Measurements from ENCODE around the gene ADGRF5.

ADGRF5 gene

DNA sequence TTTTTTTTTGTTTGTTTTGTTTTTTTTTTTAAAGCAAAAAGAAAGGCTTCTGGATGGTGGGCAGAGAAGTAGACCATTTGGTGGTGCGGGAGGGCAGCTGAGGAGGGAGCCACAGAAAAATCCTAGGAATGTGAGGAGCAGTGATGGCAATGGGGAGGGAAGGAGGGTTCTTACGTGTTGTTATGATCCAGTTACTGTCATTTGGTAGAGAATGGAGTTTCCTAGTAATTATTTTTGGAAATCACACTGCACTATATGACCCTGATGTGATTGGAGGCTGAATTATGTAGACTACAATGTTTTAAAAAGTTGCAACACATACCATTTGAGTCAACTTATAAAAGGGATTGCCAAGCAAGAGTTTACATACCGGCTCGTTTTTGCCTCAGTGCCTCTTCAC lies 22.1 kb downstream of the ADGRF5 start:
- FAIRE-seq, result no peak
- no peak for TF ChIP-seq SPI1 (IDR thresholded peaks at IDR 0.05; ENCODE audit: low read depth, low read length)
- TF ChIP-seq TAF1 (IDR thresholded peaks at IDR 0.05; ENCODE audit: low read depth, low read length), result no peak
- TF ChIP-seq POLR2A (IDR thresholded peaks at IDR 0.05; ENCODE audit: low read depth, low read length), result no peak
- no peak for TF ChIP-seq POLR2AphosphoS5 (IDR thresholded peaks at IDR 0.05; ENCODE audit: low read depth, low read length)
- no peak for TF ChIP-seq POU2F2 (IDR thresholded peaks at IDR 0.05; ENCODE audit: low read depth, low read length)
- no peak for TF ChIP-seq PAX5 (IDR thresholded peaks at IDR 0.05; ENCODE audit: insufficient read depth, low read length, severe bottlenecking)
- no peak for DNase-seq (ENCODE audit: insufficient read length, low spot score)

DNA sequence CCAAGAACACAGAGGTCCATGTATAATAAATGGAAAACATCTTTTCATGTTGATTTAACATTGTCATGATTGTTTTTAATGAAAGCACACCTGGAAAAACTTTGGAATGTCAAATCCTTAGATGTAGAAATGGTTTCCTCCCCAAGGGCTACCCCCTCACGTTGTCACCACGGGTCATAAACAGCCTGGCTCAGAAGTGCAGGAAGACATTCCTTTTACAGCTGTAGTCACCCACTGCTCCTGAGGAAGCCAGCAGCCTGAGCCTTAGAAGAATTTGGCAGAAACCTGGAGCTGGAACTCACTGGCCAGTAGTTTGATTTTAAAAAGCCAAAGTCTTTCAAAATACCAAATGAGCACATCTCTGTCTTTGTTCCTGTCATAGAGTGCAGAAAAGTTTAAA lies 23.7 kb downstream of the ADGRF5 start:
- DNase-seq (ENCODE audit: insufficient read length, low spot score), result no peak
- no peak for FAIRE-seq
- TF ChIP-seq POLR2AphosphoS5 (IDR thresholded peaks at IDR 0.05; ENCODE audit: low read depth, low read length) (no peak), SPI1 (IDR thresholded peaks at IDR 0.05; ENCODE audit: low read depth, low read length) (no peak), POU2F2 (IDR thresholded peaks at IDR 0.05; ENCODE audit: low read depth, low read length) (no peak), PAX5 (IDR thresholded peaks at IDR 0.05; ENCODE audit: insufficient read depth, low read length, severe bottlenecking) (no peak), POLR2A (IDR thresholded peaks at IDR 0.05; ENCODE audit: low read depth, low read length) (no peak), TAF1 (IDR thresholded peaks at IDR 0.05; ENCODE audit: low read depth, low read length) (no peak)

- no peak for TF ChIP-seq TAF1 (IDR thresholded peaks at IDR 0.05; ENCODE audit: low read depth, low read length)
- no peak for TF ChIP-seq PAX5 (IDR thresholded peaks at IDR 0.05; ENCODE audit: insufficient read depth, low read length, severe bottlenecking)
- TF ChIP-seq POLR2AphosphoS5 (IDR thresholded peaks at IDR 0.05; ENCODE audit: low read depth, low read length), result no peak
- TF ChIP-seq SPI1 (IDR thresholded peaks at IDR 0.05; ENCODE audit: low read depth, low read length), result no peak
- no peak for TF ChIP-seq POU2F2 (IDR thresholded peaks at IDR 0.05; ENCODE audit: low read depth, low read length)
- no peak for TF ChIP-seq POLR2A (IDR thresholded peaks at IDR 0.05; ENCODE audit: low read depth, low read length)
- DNase-seq (ENCODE audit: insufficient read length, low spot score), result no peak
- no peak for FAIRE-seq
Measured at GRCh38 chr6:46896871-46897270, 24.9 kb downstream of the ADGRF5 start.

- no peak for FAIRE-seq
- TF ChIP-seq TAF1 (IDR thresholded peaks at IDR 0.05; ENCODE audit: low read depth, low read length), result no peak
- no peak for TF ChIP-seq POU2F2 (IDR thresholded peaks at IDR 0.05; ENCODE audit: low read depth, low read length)
- TF ChIP-seq POLR2A (IDR thresholded peaks at IDR 0.05; ENCODE audit: low read depth, low read length), result no peak
- no peak for TF ChIP-seq SPI1 (IDR thresholded peaks at IDR 0.05; ENCODE audit: low read depth, low read length)
- TF ChIP-seq POLR2AphosphoS5 (IDR thresholded peaks at IDR 0.05; ENCODE audit: low read depth, low read length), result no peak
- TF ChIP-seq PAX5 (IDR thresholded peaks at IDR 0.05; ENCODE audit: insufficient read depth, low read length, severe bottlenecking), result no peak
- DNase-seq (ENCODE audit: insufficient read length, low spot score), result no peak
Measured at GRCh38 chr6:46895930-46896329, 25.8 kb downstream of the ADGRF5 start.

GRCh38 chr6:46894433-46894832 lies 27.3 kb downstream of the ADGRF5 start:
- DNase-seq (ENCODE audit: insufficient read length, low spot score), result no peak
- TF ChIP-seq PAX5 (IDR thresholded peaks at IDR 0.05; ENCODE audit: insufficient read depth, low read length, severe bottlenecking), result no peak
- TF ChIP-seq POLR2A (IDR thresholded peaks at IDR 0.05; ENCODE audit: low read depth, low read length), result no peak
- no peak for TF ChIP-seq POU2F2 (IDR thresholded peaks at IDR 0.05; ENCODE audit: low read depth, low read length)
- TF ChIP-seq TAF1 (IDR thresholded peaks at IDR 0.05; ENCODE audit: low read depth, low read length), result no peak
- TF ChIP-seq SPI1 (IDR thresholded peaks at IDR 0.05; ENCODE audit: low read depth, low read length), result no peak
- TF ChIP-seq POLR2AphosphoS5 (IDR thresholded peaks at IDR 0.05; ENCODE audit: low read depth, low read length), result no peak

DNA sequence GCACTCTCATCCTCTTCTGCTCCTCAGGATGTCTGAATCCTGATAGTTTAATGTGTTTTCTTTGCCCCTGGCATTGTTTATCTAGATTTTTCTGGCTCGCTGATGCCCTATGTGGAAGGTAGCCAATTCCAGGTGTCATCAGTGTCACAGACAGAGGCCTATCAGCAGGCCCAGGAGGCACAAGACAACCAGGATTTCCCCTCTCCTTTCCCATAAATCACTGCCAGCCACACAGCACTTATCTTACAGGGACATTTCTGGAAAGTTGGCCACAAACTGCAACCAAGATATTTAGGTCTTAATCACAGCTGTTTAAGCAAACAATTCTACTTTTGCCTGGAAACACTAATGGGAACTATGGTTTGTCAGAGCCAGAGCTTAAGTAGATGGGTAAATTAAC lies 28.1 kb downstream of the ADGRF5 start:
- FAIRE-seq (no peak), DNase-seq (ENCODE audit: insufficient read length, low spot score) (no peak)
- no peak for TF ChIP-seq POLR2AphosphoS5 (IDR thresholded peaks at IDR 0.05; ENCODE audit: low read depth, low read length)
- no peak for TF ChIP-seq POU2F2 (IDR thresholded peaks at IDR 0.05; ENCODE audit: low read depth, low read length)
- no peak for TF ChIP-seq SPI1 (IDR thresholded peaks at IDR 0.05; ENCODE audit: low read depth, low read length)
- TF ChIP-seq POLR2A (IDR thresholded peaks at IDR 0.05; ENCODE audit: low read depth, low read length), result no peak

More at GRCh38 chr6:46894433-46894832, 27.3 kb downstream of the ADGRF5 start:
- no peak for FAIRE-seq

DNA sequence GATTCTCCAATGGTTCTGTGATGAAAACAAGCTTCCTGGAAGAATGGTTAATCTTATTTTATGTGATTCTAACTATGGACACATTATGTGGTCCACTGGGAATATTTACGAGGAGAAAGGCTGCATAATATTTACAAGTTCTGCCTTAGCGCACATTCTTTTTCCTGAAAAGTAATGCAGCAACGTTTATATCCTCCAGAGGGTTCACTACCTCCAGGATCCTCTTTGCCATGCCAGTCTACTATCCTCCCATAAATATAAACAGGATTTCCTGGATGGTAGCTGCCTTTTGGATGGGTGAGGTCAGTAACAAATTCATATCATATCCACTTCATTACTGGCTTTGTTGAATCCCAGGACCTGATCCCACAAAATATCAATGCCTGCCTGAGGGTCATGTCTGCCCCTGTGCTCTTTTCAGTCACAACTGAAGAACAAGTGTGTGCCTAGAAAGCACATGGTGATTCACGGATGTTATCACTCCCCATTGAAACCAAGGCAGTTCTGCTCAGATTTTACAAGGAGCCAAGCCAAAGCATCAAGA lies 30.4 kb downstream of the ADGRF5 start:
- TF ChIP-seq POLR2AphosphoS5 (IDR thresholded peaks at IDR 0.05; ENCODE audit: low read depth, low read length), result no peak
- no peak for FAIRE-seq

GRCh38 chr6:46888578-46888977 lies 33.2 kb downstream of the ADGRF5 start:
- FAIRE-seq (no peak), DNase-seq (ENCODE audit: insufficient read length, low spot score) (no peak)
- TF ChIP-seq SPI1 (IDR thresholded peaks at IDR 0.05; ENCODE audit: low read depth, low read length), result no peak
- no peak for TF ChIP-seq POLR2A (IDR thresholded peaks at IDR 0.05; ENCODE audit: low read depth, low read length)
- no peak for TF ChIP-seq TAF1 (IDR thresholded peaks at IDR 0.05; ENCODE audit: low read depth, low read length)

More for the DNA sequence above, 30.4 kb downstream of the ADGRF5 start:
- no peak for DNase-seq (ENCODE audit: insufficient read length, low spot score)

DNA sequence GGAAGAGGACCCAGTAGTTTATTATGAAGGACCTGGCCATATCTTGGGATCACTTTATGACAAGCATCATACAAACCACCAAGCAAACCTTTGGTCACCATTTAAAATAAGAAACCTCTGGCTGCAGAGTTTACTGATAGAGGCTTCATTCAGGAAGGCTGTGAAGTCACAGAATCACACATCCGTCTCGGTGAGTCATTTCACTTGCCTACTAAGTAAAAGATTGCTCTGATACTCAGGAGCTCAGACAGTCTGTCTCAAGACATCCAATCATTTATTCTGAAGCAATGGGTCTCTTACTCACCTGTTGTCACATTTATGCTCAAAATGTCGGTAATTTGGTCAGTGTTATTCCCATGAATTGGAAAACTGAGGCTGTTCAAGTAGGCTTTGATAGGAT lies 33.7 kb downstream of the ADGRF5 start:
- no peak for DNase-seq (ENCODE audit: insufficient read length, low spot score)
- TF ChIP-seq POU2F2 (IDR thresholded peaks at IDR 0.05; ENCODE audit: low read depth, low read length), result no peak
- no peak for TF ChIP-seq PAX5 (IDR thresholded peaks at IDR 0.05; ENCODE audit: insufficient read depth, low read length, severe bottlenecking)
- TF ChIP-seq POLR2A (IDR thresholded peaks at IDR 0.05; ENCODE audit: low read depth, low read length), result no peak
- TF ChIP-seq TAF1 (IDR thresholded peaks at IDR 0.05; ENCODE audit: low read depth, low read length), result no peak
- no peak for TF ChIP-seq SPI1 (IDR thresholded peaks at IDR 0.05; ENCODE audit: low read depth, low read length)
- no peak for FAIRE-seq

DNA sequence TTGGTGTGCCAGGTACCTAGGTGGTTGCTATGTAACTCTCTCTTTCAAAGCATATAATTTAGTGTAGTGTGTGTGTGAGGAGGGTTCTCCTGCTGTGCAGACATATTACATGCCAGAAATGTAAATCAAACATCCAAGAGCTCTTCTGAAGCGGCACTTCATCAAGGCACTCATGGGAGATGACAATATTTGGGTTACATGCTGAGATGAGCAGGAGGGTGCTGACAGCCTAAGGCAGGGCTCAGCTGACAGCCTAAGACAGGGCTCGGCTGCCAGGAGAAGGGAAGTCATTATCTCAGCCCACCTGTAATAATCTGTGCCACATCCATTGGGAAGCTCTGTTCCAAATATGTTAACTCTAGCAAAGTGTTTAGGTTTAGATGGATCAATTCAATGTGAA lies 39.1 kb downstream of the ADGRF5 start:
- no peak for TF ChIP-seq SPI1 (IDR thresholded peaks at IDR 0.05; ENCODE audit: low read depth, low read length)
- no peak for TF ChIP-seq TAF1 (IDR thresholded peaks at IDR 0.05; ENCODE audit: low read depth, low read length)
- TF ChIP-seq POU2F2 (IDR thresholded peaks at IDR 0.05; ENCODE audit: low read depth, low read length), result no peak
- TF ChIP-seq POLR2AphosphoS5 (IDR thresholded peaks at IDR 0.05; ENCODE audit: low read depth, low read length), result no peak
- no peak for TF ChIP-seq POLR2A (IDR thresholded peaks at IDR 0.05; ENCODE audit: low read depth, low read length)
- DNase-seq (ENCODE audit: insufficient read length, low spot score) (no peak), FAIRE-seq (no peak)
